HG03521 (cell line): Measurements from ENCODE around the gene ABCC5.
A peak's percentile ranks its signal among the peaks of the same experiment; 100 is the strongest.
"Not testable (repeated sequence)": the region's sequence is repeated elsewhere in the genome, so short reads cannot be mapped to it uniquely, and the experiment has no call there.

Experiments used
- ATAC-seq: cut with Tn5 transposase; IDR thresholded peaks from one replicate; pipeline ENCODE4 v1.9.1; 2021; ENCODE audit warnings: mild to moderate bottlenecking, moderate library complexity; ENCODE audit not compliant: unreplicated experiment

Gene ABCC5

DNA sequence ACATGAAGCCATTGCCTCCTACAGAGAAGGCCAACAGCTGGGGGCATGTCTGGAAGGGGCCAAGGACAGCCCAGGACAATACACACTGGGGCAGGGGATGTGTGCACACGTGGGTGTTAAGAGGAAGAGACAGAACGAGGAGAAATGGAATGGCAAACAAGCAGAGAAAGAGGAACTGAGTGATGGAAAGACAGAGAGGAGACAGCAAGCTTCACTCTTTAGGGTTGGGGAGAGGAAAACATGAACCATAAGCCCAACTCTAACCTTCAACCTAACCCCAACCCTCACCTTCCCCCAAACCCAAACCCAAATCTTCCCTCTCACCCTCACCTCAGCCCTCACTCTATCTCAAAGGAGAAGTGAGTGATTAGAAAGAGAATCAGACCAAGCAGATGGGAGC, 121.1 kb downstream of the ABCC5 start:
- ATAC-seq: no peak

DNA sequence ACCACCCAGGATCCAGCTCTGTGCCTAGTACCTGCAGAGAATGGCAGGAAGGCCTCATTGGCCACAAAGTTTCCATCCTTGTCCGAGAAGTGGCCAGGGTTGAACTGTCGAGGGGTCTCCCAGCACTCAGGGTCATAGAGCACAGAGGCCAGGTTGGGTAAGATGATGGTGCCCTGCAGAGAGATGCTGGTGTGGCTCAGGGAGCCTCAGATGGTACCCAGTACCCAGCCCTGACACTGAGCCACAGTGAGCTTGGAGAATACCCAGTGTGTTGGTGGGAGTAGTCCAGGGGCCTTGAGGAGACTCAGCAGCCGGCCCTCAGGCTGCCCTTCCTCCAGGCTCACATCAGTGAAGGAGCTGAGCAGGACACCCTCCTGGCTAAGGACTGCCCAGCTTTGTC, 121.5 kb downstream of the ABCC5 start:
- ATAC-seq: no peak

DNA sequence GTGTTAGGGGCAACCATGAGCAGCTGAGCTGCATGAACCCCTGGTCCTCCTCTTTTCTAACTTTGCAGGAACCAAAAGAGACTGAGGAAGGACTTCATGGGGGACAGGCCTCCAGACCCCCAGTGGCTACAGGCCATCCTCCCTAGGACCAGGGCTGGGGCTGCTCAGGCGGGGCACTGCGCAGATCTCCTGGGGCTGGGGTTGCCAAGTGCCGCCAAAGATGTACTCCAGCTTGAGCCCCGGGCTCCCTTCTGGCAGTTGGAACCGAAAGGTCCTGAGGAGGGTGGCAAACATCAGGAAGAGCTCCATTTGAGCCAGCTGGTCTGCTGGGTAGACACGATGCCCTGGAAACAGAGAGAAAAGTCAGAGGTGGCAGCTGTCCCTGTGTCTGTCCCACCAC, 121.9 kb downstream of the ABCC5 start:
- ATAC-seq: no peak

DNA sequence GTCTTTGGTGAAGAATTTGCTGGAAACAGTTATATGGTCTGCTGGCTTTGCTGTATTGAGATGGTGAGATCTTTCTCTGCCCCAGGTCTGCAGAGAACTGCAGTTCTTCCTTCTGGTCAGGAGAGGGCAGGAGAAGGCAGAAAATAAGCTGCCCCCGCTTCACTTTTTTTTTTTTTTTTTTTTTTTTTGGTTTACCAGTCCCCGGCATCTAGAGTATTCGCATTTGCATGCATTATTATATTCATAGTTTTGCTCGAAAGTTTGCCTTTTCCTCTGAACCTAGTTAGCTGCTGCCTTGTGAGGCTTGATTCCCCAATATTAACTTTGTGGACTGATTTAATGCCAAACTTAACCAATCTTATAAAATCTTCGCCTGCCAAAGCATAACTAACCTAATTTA, 122.4 kb downstream of the ABCC5 start:
- ATAC-seq: no peak

DNA sequence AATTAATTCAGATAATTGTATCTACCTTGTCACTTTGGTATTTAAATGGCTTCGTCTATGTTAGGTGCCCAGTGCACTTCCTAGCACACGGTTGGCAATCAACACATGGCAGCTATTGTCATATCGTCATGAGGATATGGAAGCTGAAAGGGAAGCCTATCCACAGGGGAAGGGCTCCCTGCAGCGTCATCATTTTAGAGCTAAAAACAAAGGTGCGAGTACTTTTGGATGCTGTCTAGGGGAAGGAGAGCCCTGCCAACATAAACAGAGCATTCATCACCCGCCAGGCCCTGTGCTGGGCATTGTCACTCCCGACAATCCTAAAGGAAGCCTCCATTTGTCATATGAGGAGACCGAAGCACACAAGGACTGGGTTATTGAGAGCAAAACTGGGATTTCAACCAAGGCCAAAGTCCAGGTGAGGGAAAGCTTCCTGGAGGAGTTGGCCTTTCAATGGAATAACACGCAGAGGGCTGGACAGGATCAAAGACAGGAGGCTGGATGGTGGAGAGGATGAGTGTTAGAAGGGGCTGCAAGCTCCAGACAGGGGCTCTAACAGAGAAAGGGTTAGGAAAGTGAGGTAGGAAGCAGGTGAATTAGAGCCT, 125.0 kb downstream of the ABCC5 start:
- no peak for ATAC-seq

DNA sequence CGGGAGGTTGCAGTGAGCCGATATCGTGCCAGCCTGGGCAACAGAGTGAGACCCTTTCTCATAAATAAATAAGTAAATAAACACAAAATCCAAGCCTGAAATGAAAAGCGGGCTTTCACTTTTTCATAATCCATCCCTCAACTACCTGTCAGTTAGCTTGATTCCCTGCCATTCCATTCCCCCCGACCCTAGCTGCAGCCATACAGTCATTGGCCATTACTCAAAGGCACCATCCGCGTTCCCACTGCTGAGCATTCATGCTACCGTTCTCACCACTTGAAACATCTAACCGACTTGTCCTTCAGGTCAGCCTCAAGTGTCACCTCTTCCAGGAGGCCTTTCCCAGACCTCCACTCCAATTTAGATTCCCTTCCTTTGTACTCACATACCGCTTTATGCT, 131.9 kb downstream of the ABCC5 start:
- no peak for ATAC-seq

DNA sequence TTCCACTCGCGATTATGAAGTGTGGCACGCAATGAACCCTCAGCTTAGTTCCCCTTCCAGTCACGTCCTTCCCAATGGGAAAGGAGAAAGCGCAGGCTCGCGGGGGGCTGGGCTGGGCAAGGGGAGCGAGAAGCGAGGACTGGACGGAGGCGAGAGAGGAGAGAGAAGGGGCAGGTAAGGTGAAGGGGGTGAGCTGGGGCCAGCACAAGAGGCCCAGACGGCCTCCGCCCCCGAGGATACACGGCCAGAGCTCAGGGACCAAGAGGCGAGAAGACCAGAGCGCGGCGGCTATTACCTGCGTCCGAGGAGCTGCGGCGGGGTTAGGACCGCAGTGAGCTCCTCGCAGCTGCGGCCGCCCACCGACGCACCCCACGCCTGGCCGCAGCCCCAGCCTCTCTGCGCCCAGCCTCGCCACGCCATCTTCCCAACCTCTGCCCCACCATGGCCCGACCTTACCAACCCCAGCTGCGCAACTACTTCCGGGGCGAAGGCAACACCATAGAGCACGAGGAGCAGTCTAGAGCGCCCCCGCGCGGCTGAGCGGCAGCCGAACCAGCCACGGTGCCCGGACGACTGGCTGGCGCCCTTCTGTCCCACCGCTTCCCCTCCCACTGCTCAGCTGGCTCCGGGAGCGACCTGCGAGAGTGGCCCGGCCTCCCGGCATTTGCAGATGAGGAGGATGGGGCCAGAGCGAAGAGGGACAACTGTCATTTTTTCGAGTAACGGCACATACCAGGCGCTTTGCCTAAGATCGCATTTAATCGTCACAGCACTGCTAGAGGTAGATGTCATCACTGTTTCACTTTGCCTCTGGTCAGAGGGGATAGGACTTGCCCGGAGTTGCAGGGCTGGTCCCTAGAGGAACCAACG, 133.0 kb downstream of the ABCC5 start, which contains the start of gene PARL:
PARL (minus strand) TSS at position 454 of the 870 bp plus-strand sequence; CDS start at position 420, 34 bp downstream.
- ATAC-seq: peak; percentile 98

DNA sequence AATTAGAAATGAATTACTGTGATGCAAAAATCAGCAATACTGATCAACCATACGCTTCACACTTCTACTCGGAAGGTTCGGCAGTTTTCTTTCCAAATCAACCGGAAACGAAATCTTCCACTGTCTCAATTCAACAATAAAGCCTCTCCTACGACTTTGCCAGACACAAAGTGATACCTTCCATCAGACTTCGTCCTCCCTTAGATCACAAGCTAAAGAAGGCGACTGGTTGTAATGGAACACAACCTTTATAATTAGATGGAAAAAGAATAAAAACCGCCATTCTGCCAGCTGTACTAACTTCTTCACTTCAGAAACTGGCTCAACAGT, 133.6 kb downstream of the ABCC5 start:
- ATAC-seq: no peak

DNA sequence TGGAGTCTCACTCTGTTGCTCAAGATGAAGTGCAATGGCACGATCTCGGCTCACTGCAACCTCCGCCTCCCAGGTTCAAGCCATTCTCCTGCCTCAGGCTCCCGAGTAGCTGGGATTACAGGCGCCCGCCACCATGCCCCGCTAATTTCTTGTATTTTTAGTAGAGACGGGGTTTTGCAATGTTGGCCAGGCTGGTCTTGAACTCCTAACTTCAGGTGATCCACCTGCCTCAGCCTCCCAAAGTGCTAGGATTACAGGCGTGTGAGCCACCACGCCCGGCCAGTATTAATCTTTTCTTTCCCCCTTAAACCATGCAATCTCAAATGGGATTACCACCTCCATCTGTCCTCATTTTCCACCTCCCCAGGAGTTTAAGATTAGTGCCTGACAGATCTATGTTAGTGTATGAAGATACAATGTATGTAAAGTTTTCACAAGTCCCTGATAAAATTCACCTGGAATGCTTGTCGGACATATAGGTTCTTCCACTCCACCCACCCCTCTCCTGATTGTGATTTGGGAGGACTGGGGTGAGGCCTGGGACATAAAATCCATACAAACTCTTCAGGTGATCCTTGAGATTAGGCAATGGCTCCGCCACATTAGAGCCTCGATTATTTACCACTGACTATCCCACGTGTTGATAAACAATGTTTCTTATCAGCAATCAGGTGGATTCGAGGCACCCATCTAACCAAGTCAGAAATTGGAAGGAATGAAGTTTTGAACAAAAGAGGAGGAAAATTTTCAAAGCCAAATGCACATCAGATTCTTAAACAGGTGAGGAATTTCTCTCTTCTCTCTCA, 134.2 kb downstream of the ABCC5 start:
- no peak for ATAC-seq

DNA sequence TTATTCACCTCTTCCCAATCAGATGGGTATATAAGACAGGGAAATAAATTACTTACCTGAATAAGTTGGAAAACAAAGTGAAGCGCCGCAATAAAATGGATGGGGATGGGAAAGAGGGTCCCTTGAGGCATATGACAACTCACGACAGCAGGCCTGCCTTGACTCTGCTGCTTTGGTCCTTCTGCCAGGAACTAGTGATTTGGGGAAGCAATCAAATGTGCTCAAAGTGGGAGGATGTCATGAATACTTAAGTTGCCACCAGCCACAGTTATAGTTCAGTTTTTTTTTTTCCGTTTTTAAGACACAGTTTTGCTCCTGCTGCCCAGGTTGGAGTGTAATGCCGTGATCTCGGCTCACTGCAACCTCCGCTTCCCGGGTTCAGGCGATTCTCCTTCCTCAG, 137.6 kb downstream of the ABCC5 start:
- no peak for ATAC-seq

DNA sequence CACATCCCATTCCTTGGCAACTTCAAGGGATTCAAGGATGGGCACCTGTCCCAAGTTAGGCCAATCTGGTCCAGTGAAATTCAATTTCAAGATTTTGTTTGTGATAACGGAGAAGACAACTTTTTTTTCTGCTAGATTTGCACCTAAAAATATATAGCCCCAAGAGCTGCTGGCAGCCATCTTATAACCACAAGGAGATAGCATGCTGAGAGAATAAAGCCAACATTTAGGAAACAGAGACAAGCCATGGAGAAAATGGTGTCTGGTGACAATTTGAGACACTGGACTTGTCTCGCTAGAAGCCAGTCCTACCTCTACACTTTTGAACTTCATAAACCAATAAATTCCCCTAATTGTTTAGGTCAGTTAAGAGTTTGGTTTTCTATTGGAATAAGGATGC, 138.4 kb downstream of the ABCC5 start:
- no peak for ATAC-seq

DNA sequence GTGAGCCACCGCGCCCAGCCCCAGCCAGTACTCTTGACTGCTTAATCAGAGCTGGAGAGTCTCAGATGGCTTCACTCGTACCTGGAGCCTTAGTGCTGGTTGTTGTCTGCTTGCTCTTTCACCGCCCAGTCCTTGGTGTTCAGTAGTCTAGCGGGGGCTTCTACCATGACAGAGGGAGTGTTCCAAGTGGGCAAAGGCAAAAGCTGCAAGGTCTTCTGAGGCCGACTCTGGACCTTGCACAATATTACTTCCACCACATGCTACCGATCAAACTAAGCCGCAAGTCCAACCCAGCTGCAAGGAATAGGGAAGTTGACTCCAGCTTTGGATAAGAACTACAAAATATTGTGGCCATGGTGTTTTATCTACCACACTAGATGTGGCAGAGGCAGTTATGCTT, 139.6 kb downstream of the ABCC5 start:
- no peak for ATAC-seq

DNA sequence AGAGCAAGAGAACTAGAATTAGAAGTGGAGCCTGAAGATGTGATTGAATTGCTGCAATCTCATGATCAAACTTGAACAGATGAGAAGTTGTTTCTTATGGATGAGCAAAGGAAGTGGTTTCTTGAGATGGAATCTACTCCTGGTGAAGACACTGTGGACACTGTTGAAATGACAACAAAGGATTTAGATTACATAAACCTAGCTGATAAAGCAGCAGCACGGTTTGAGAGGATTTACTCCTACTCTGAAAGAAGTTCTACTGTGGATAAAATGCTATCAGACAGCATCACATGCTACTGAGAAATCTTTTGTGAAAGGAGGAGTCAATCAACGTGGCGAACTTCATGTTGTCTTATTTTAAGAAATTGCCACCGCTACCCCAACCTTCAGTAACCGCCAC, 140.5 kb downstream of the ABCC5 start:
- not testable (repeated sequence) for ATAC-seq

DNA sequence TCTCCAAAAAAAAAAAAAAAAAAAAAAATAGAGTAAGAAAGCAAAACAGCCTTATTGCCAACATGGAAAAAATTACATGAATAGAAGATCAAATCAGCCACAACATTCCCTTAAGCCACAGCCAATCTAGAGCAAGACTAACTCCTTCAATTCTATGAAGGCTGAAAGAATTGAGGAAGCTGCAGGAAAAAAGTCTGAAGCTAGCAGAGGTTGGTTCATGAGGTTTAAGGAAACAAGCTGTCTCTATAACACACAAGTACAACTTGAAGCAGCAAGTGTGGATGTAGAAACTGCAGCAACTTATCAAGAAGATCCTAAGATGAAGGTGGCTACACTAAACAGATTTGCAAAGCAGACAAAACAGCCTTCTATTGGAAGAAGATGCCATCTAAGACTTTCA, 142.3 kb downstream of the ABCC5 start:
- ATAC-seq: no peak

DNA sequence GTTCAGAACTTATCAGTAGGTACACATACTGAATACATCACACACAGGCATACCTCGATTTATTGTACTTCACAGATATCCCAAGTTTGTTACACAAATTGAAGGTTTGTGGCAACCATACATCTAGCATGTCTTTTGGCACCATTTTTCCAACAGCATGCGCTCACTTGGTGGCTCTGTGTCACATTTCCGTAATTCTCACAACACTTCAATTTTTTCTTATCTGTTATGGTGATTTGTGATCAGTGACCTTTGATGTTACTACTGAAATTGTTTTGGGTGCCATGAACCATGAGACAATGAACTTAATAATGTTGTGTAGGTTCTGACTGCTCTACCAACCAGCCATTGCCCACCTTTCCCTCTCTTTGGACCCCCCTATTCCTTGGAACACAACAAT, 143.8 kb downstream of the ABCC5 start:
- no peak for ATAC-seq

DNA sequence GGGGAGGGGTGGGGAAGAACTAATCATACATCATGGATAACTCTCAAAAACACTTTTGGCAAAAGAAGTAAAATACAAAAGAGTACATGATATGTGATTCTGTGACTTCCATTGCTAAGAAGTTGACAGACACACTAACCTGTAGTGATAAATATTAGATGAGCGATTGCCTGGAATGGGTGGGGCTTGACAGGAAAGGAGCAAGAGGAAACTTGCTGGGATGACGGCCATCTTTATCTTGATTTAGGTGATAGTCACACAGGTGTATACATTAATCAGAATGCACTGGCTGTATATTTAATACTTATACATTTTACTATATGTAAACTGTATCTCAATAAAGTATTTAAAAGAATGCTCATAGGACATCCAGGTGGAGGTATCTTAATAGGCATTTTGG, 146.1 kb downstream of the ABCC5 start:
- ATAC-seq: no peak

DNA sequence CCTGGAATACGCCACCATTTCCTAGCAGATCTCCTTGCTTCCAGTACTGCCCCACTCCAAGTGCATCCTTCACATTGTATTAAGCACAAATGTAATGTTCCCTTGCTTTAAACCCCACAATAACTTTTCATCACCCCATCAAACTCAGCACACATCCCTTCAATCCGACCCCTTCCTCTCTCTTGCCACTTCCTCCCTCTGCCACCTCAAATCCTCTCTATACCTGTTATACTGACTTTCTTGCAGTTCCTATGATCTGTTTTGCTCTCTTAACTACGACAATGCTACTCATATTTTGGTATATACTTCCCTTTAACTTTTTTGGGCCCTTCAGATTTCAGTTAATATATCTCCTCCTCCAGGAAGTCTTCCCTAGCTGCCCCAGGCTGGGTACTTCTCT, 147.1 kb downstream of the ABCC5 start:
- ATAC-seq: no peak
